MM.1S (cell line): ENCODE results near the gene COBLL1.
"Not testable (repeated sequence)": the region's sequence is repeated elsewhere in the genome, so short reads cannot be mapped to it uniquely, and the experiment has no call there.

Source experiments
- CTCF ChIP-seq: fragments of 300-600 bp; sonication (generic); IDR thresholded peaks from 2 replicates; pipeline ENCODE4 v1.5.1; 2016; ENCODE audit warnings: antibody characterized with exemption, low read length, mixed read lengths
- EZH2 ChIP-seq: fragments of 300-600 bp; sonication (generic); optimal IDR thresholded peaks from 2 replicates; pipeline ENCODE3; 2017; ENCODE audit warnings: low read depth, mild to moderate bottlenecking, antibody characterized with exemption, low read length, mixed read lengths
- EZH2phosphoT487 ChIP-seq: fragments of 300-600 bp; sonication (generic); IDR thresholded peaks from 2 replicates; pipeline ENCODE4 v1.6.1; 2018; ENCODE audit warnings: antibody characterized with exemption, low read length

GRCh38 chr2:164859906-164860693 lies 18.5 kb upstream of the COBLL1 start:
- not testable (repeated sequence) for TF ChIP-seq CTCF, EZH2, EZH2phosphoT487
